GM12878 (cell line): ENCODE measurements around the gene DIO3. TPM values are rescaled to one million over a fixed set of nuclear protein-coding genes. Genes with fewer than 3 reads are reported as not detected.

ENCODE experiments used
- ATAC-seq: fragments of 200-7000 bp; cut with Tn5 transposase; 3 replicates; pipeline ENCODE4 v1.9.1; 2020; ENCODE audit warnings: mild to moderate bottlenecking, moderate library complexity
- BruUV-seq: library from RNA; stranded (reverse); fragments of 400-500 nt; replicated peaks from 2 replicates; lab custom pipeline; 2021; lab: Mats Ljungman, UMichigan
- CTCF ChIA-PET: fragments of 300-600 bp; sonication (Branson Sonifier 250); formaldehyde crosslinking; extraction: SDS; loops from one replicate; lab custom pipeline; 2021; ENCODE audit warnings: inconsistent platforms; lab: Yijun Ruan, JAX
- POLR2A ChIA-PET: fragments of 350-600 bp; formaldehyde crosslinking; extraction: SDS; loops from one replicate; lab custom pipeline; 2021; ENCODE audit warnings: inconsistent platforms; lab: Charles Lee
- RAD21 ChIA-PET: fragments of 300-600 bp; sonication (Branson Sonifier 250); formaldehyde crosslinking; loops from one replicate; lab custom pipeline; 2023; ENCODE audit warnings: antibody characterized with exemption; ENCODE audit not compliant: unreplicated experiment; lab: Charles Lee
- SMC1A ChIA-PET: fragments of 300-600 bp; sonication (Branson Sonifier 250); formaldehyde crosslinking; loops from one replicate; lab custom pipeline; 2023; ENCODE audit not compliant: unreplicated experiment, uncharacterized antibody; lab: Charles Lee
- DNase-seq: peaks from one replicate; pipeline ENCODE4 v3.0.0-alpha.2; 2011; ENCODE audit warnings: low read depth, low spot score
- FAIRE-seq: peaks from 3 replicates; lab custom pipeline; 2011; peaks lifted over from hg19 to GRCh38; lab: Jason Lieb, UNC
- H2AFZ ChIP-seq: 2 replicates; pipeline ENCODE4 v1.6.0; 2011; ENCODE audit warnings: low read depth, low read length, control low read depth; ENCODE audit not compliant: control insufficient read depth
- H3K27ac ChIP-seq: 2 replicates; pipeline ENCODE4 v1.5.1; 2011; ENCODE audit warnings: control low read depth; ENCODE audit not compliant: control insufficient read depth, insufficient read depth
- H3K27me3 ChIP-seq, 2 experiments: replicated peaks in 1 of 2; 2 replicates each; pipeline versions ENCODE4 v1.6.0 to v1.6.1; 2011; ENCODE audit warnings: low read length in 1 of 2; ENCODE audit not compliant: control insufficient read depth in 2 of 2, insufficient read depth in 2 of 2
- H3K36me3 ChIP-seq, 2 experiments: 2 replicates each; pipeline ENCODE4 v1.5.1; 2011; ENCODE audit warnings: low read length in 1 of 2; ENCODE audit not compliant: control insufficient read depth in 2 of 2, insufficient read depth in 2 of 2
- H3K4me1 ChIP-seq: 2 replicates; pipeline ENCODE4 v1.6.1; 2011; ENCODE audit warnings: mild to moderate bottlenecking, low read length, moderate library complexity, mixed read lengths; ENCODE audit not compliant: control insufficient read depth, insufficient read depth
- H3K4me2 ChIP-seq: 2 replicates; pipeline ENCODE4 v1.6.0; 2011; ENCODE audit warnings: control low read depth; ENCODE audit not compliant: control insufficient read depth, insufficient read depth
- H3K4me3 ChIP-seq: fragments of 200-600 bp; sonication (generic); 2 replicates; pipeline ENCODE4 v1.5.1; 2016
- H3K79me2 ChIP-seq: 2 replicates; pipeline ENCODE4 v1.6.0; 2011; ENCODE audit warnings: low read length; ENCODE audit not compliant: control insufficient read depth, insufficient read depth
- H3K9ac ChIP-seq: 2 replicates; pipeline ENCODE4 v1.8.0; 2011; ENCODE audit warnings: low read length, control low read depth, mixed read lengths; ENCODE audit not compliant: control insufficient read depth, insufficient read depth
- H3K9me3 ChIP-seq: replicated peaks from 3 replicates; pipeline ENCODE4 v1.5.1; 2011; ENCODE audit warnings: mild to moderate bottlenecking, low read length; ENCODE audit not compliant: control insufficient read depth, insufficient read depth
- H4K20me1 ChIP-seq: 2 replicates; pipeline ENCODE4 v1.6.0; 2011; ENCODE audit not compliant: control insufficient read depth, insufficient read depth
- DPF2 ChIP-seq: fragments of 450-650 bp; IDR thresholded peaks from 2 replicates; pipeline ENCODE4 v1.6.1; 2017; ENCODE audit warnings: mild to moderate bottlenecking
- RAD51 ChIP-seq: fragments of 450-650 bp; IDR thresholded peaks from 2 replicates; pipeline ENCODE4 v1.6.1; 2016; ENCODE audit warnings: moderate library complexity, mild to moderate bottlenecking, inconsistent platforms
- ZNF687 ChIP-seq: fragments of 450-650 bp; IDR thresholded peaks from 2 replicates; pipeline ENCODE4 v1.6.1; 2017; ENCODE audit warnings: mild to moderate bottlenecking, moderate library complexity
- WGBS: methylation state at CpG from one replicate; pipeline ENCODE4 v1.1.6; 2016; ENCODE audit warnings: low lambda C conversion rate; ENCODE audit not compliant: insufficient replicate concordance, insufficient coverage; ENCODE audit errors: missing lambda C conversion rate; 5-methylcytosine and 5-hydroxymethylcytosine counted together
- in situ Hi-C: fragments of 300-500 bp; cut with MboI; formaldehyde crosslinking; loops from 9 replicates; pipeline ENCODE4 v1.14.3; 2018; ENCODE audit warnings: mixed read lengths
- intact Hi-C: fragments of 100-400 bp; cut with micrococcal nuclease; formaldehyde crosslinking; loops from one replicate; pipeline ENCODE4 v1.14.2; 2022; ENCODE audit not compliant: unreplicated experiment
- polyA plus RNA-seq, 11 experiments: library from polyadenylated mRNA; depleted of rRNA in 4 of 11; unstranded in 6 of 11; stranded (reverse) in 5 of 11; fragments of >200 nt; fragmentation: Nextera tagmentation in 4 of 11; fragmentation: Illumina TruSeq in 1 of 11; extraction: Ambion mirVana in 4 of 11; extraction: Trizol in 1 of 11; gene quantifications; 1 replicate in 1 of 11; 2 replicates in 10 of 11; pipeline versions ENCODE4 v1.2.1 to v1.2.3, GENCODE V29; 2011 to 2016; ENCODE audit warnings: inconsistent platforms in 2 of 11, missing spikeins in 2 of 11, low read depth in 1 of 11
- total RNA-seq, 4 experiments: library from RNA; depleted of rRNA in 3 of 4; stranded (reverse); fragments of >200 nt in 3 of 4; fragmentation: Illumina TruSeq in 1 of 4; extraction: Trizol in 1 of 4; gene quantifications; 2 replicates each; pipeline versions ENCODE4 v1.2.1 to v1.2.3, GENCODE V29; 2013 to 2021

DIO3 gene
- total and polyA plus RNA-seq, 10 of the 15 experiments (the other 5 are each of a cell fraction or from before 2014, with no cell fraction given): not detected

GRCh38 chr14:101546706-101547105, 14.6 kb upstream of the DIO3 start:
- SMC1A ChIA-PET: no interaction called here

More at GRCh38 chr14:101546706-101547105, 14.6 kb upstream of the DIO3 start:
- Histone ChIP-seq H3K4me1 (no peaks in the 10 kb centered on the region), H2AFZ (no peak overlapping the region), H3K9ac (no peak overlapping the region), H3K4me3 (no peak overlapping the region), H3K9me3 (no peaks in the 10 kb centered on the region; the same call in 2 of the 3 replicates), H3K4me2 (no peak overlapping the region), H3K27me3 (no peaks in the 10 kb centered on the region), H3K36me3 (no peaks in the 10 kb centered on the region; a peak in 1 of 4 replicates), H3K27ac (no peak overlapping the region), H4K20me1 (no peaks in the 10 kb centered on the region), H3K79me2 (no peaks in the 10 kb centered on the region)
- BruUV-seq: no TSS peak
- POLR2A ChIA-PET: no interaction called here
- DNase-seq: no peak
- in situ Hi-C loops: no loop called here
- intact Hi-C loops: no loop called here
- WGBS: 42% methylated on average over 11 of the region's 11 CpGs
- CTCF ChIA-PET: no interaction called here
- RAD21 ChIA-PET: no interaction called here
- ATAC-seq: no peak
- FAIRE-seq: no peak
- no peak for TF ChIP-seq ZNF687
- TF ChIP-seq RAD51: no peak
- TF ChIP-seq DPF2: no peak
